Neural cell (in vitro differentiated cells): ENCODE measurements around the gene MEGF11. TPM values are rescaled to one million over a fixed set of nuclear protein-coding genes. Genes with fewer than 3 reads are reported as not detected.

Experiments used
- H2AFZ ChIP-seq: fragments of 200-600, 300-800 bp; sonication (generic), shearing (Covaris generic); 2 replicates; pipeline ENCODE4 v1.6.0; 2014; ENCODE audit warnings: low read depth, mild to moderate bottlenecking, antibody characterized with exemption, low read length, moderate library complexity
- H3F3A ChIP-seq: fragments of 200-600 bp; shearing (Covaris generic); 2 replicates; pipeline ENCODE4 v1.6.1; 2016; ENCODE audit warnings: mild to moderate bottlenecking, moderate library complexity, mixed read lengths, antibody characterized with exemption, low read length; ENCODE audit not compliant: insufficient read depth, poor library complexity, severe bottlenecking
- H3K27ac ChIP-seq: fragments of 200-600, 300-800 bp; sonication (generic), shearing (Covaris generic); 2 replicates; pipeline ENCODE4 v1.5.1; 2014; ENCODE audit warnings: mild to moderate bottlenecking, low read length, moderate library complexity
- H3K27me3 ChIP-seq: fragments of 300-800, 200-600 bp; sonication (generic), shearing (Covaris generic); 2 replicates; pipeline ENCODE4 v1.6.0; 2014; ENCODE audit warnings: mild to moderate bottlenecking, low read depth, low read length, moderate library complexity; ENCODE audit not compliant: insufficient read depth
- H3K36me3 ChIP-seq: fragments of 300-800, 200-600 bp; sonication (generic), shearing (Covaris generic); 2 replicates; pipeline ENCODE4 v1.5.1; 2014; ENCODE audit warnings: mild to moderate bottlenecking, antibody characterized with exemption, low read length, moderate library complexity; ENCODE audit not compliant: insufficient read depth
- H3K4me2 ChIP-seq: fragments of 300-800, 200-600 bp; sonication (generic), shearing (Covaris generic); 2 replicates; pipeline ENCODE4 v1.6.0; 2014; ENCODE audit warnings: mild to moderate bottlenecking, low read length
- H3K4me3 ChIP-seq: fragments of 300-800, 200-600 bp; sonication (generic), shearing (Covaris generic); 2 replicates; pipeline ENCODE4 v1.5.1; 2014; ENCODE audit warnings: mild to moderate bottlenecking, low read length, moderate library complexity
- H3K79me2 ChIP-seq: fragments of 200-600 bp; shearing (Covaris generic); replicated peaks from 2 replicates; pipeline ENCODE4 v1.6.0; 2014; ENCODE audit warnings: mild to moderate bottlenecking, low read length, moderate library complexity; ENCODE audit not compliant: insufficient read depth
- H3K9ac ChIP-seq: fragments of 300-800, 200-600 bp; sonication (generic), shearing (Covaris generic); 2 replicates; pipeline ENCODE4 v1.6.1; 2016; ENCODE audit warnings: mild to moderate bottlenecking, low read length, mixed read lengths
- H3K9me2 ChIP-seq: fragments of 200-600 bp; shearing (Covaris generic); 2 replicates; pipeline ENCODE4 v1.6.1; 2016; ENCODE audit warnings: mild to moderate bottlenecking, low read length, mixed read lengths; ENCODE audit not compliant: insufficient read depth
- H3K9me3 ChIP-seq: fragments of 200-600, 300-800 bp; sonication (generic), shearing (Covaris generic); 2 replicates; pipeline ENCODE4 v1.6.1; 2016; ENCODE audit warnings: mild to moderate bottlenecking, mixed run types, low read length, moderate library complexity, mixed read lengths
- H4K20me1 ChIP-seq: fragments of 200-600 bp; shearing (Covaris generic); 2 replicates; pipeline ENCODE4 v1.6.1; 2016; ENCODE audit warnings: mild to moderate bottlenecking, mixed run types; ENCODE audit not compliant: insufficient read depth
- EP300 ChIP-seq: fragments of 450-650 bp; conservative IDR thresholded peaks from 2 replicates; pipeline ENCODE4 v1.6.1; 2014; ENCODE audit warnings: antibody characterized with exemption, mild to moderate bottlenecking, moderate library complexity; ENCODE audit not compliant: poor library complexity, severe bottlenecking
- EZH2 ChIP-seq: fragments of 200-600, 300-800 bp; shearing (Covaris generic), sonication (generic); IDR thresholded peaks from 2 replicates; pipeline ENCODE4 v1.6.1; 2014; ENCODE audit warnings: antibody characterized with exemption, low read length, borderline replicate concordance, mild to moderate bottlenecking; ENCODE audit not compliant: insufficient read depth, poor library complexity, severe bottlenecking
- MXI1 ChIP-seq: fragments of 450-650 bp; conservative IDR thresholded peaks from 2 replicates; pipeline ENCODE4 v1.6.1; 2014; ENCODE audit warnings: antibody characterized with exemption, mild to moderate bottlenecking; ENCODE audit not compliant: poor library complexity, severe bottlenecking
- POLR2AphosphoS5 ChIP-seq: IDR thresholded peaks from 2 replicates; pipeline ENCODE4 v1.6.1; 2012
- RAD21 ChIP-seq: fragments of 450-650 bp; conservative IDR thresholded peaks from 2 replicates; pipeline ENCODE4 v1.6.1; 2014; ENCODE audit warnings: antibody characterized with exemption, mild to moderate bottlenecking, moderate library complexity
- REST ChIP-seq: IDR thresholded peaks from 2 replicates; pipeline ENCODE4 v1.6.1; 2012; ENCODE audit warnings: borderline replicate concordance
- SMC3 ChIP-seq: fragments of 450-650 bp; conservative IDR thresholded peaks from 2 replicates; pipeline ENCODE4 v1.6.1; 2014; ENCODE audit warnings: antibody characterized with exemption, mild to moderate bottlenecking, moderate library complexity; ENCODE audit not compliant: poor library complexity
- TAF1 ChIP-seq: IDR thresholded peaks from 2 replicates; pipeline ENCODE4 v1.6.1; 2012; ENCODE audit warnings: low read depth
- polyA plus RNA-seq: library from polyadenylated mRNA; depleted of rRNA; stranded (reverse); fragments of >200 nt; gene quantifications from 2 replicates; pipeline ENCODE4 v1.2.3, GENCODE V29; 2014
- TF ChIP-seq, protein P1 (sequence below): fragments of 450-650 bp; IDR thresholded peaks from 2 replicates; pipeline ENCODE4 v1.5.1; 2014; ENCODE audit warnings: antibody characterized with exemption, mild to moderate bottlenecking, moderate library complexity; ENCODE audit not compliant: poor library complexity, severe bottlenecking

The MEGF11 gene
- polyA plus RNA-seq, 1 donor from 2014 or later: 0.64 TPM

GRCh38 chr15:66198757-66199156 lies 54.8 kb downstream of the MEGF11 start:
- H3K27me3 ChIP-seq: no peaks in the 10 kb centered on the region
- no peak overlapping the region for H3K27ac ChIP-seq
- no peak for TF ChIP-seq REST
- TF ChIP-seq, protein P1, sequence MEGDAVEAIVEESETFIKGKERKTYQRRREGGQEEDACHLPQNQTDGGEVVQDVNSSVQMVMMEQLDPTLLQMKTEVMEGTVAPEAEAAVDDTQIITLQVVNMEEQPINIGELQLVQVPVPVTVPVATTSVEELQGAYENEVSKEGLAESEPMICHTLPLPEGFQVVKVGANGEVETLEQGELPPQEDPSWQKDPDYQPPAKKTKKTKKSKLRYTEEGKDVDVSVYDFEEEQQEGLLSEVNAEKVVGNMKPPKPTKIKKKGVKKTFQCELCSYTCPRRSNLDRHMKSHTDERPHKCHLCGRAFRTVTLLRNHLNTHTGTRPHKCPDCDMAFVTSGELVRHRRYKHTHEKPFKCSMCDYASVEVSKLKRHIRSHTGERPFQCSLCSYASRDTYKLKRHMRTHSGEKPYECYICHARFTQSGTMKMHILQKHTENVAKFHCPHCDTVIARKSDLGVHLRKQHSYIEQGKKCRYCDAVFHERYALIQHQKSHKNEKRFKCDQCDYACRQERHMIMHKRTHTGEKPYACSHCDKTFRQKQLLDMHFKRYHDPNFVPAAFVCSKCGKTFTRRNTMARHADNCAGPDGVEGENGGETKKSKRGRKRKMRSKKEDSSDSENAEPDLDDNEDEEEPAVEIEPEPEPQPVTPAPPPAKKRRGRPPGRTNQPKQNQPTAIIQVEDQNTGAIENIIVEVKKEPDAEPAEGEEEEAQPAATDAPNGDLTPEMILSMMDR: no peak
- TF ChIP-seq SMC3: no peak
- no peak for TF ChIP-seq TAF1
- TF ChIP-seq EP300: no peak
- TF ChIP-seq POLR2AphosphoS5: no peak
- TF ChIP-seq MXI1: no peak
- no peak for TF ChIP-seq RAD21
- TF ChIP-seq EZH2: no peak
- H3K9me2 ChIP-seq: no peaks in the 10 kb centered on the region
- no peak overlapping the region for H2AFZ ChIP-seq
- H3F3A ChIP-seq: no peaks in the 10 kb centered on the region
- H3K36me3 ChIP-seq: no peaks in the 10 kb centered on the region
- no peak overlapping the region for H3K4me2 ChIP-seq
- no peaks in the 10 kb centered on the region for H3K9me3 ChIP-seq
- H3K9ac ChIP-seq: no peak overlapping the region
- H3K79me2 ChIP-seq: no peaks in the 10 kb centered on the region
- H4K20me1 ChIP-seq: no peaks in the 10 kb centered on the region
- H3K4me3 ChIP-seq: no peak overlapping the region

DNA sequence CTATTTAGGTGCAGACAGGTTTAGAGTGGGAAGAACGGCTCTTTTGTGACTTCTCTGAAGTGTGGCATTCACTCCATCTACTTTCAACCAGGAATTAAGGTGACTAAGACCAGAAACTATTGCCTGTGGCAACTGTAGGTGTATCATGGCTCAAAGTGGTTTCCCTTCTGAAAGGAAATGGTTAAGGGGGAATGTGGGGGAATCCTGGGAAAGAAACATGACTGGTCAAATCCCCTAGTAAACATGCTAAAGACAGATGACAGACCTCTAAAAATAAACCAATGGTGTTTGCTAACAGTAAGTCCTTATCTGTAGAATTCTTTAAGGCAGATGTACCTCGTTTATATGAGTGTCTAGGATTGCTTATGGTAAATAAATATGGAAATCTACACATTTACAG lies 56.9 kb downstream of the MEGF11 start:
- H3K4me2 ChIP-seq: no peak overlapping the region

More for the DNA sequence above, 56.9 kb downstream of the MEGF11 start:
- Histone ChIP-seq H2AFZ (no peak overlapping the region), H3K79me2 (no peaks in the 10 kb centered on the region), H3K9me3 (no peaks in the 10 kb centered on the region), H3K4me3 (no peak overlapping the region), H3K36me3 (no peaks in the 10 kb centered on the region), H3F3A (no peaks in the 10 kb centered on the region), H3K9ac (no peak overlapping the region), H3K27me3 (no peaks in the 10 kb centered on the region), H4K20me1 (no peaks in the 10 kb centered on the region), H3K27ac (no peak overlapping the region), H3K9me2 (no peaks in the 10 kb centered on the region)
- TF ChIP-seq EP300 (no peak), POLR2AphosphoS5 (no peak), REST (no peak), TAF1 (no peak), EZH2 (no peak), RAD21 (no peak), SMC3 (no peak), MXI1 (no peak)
- TF ChIP-seq, protein P1: no peak
